Glutamatergic neuron (in vitro differentiated cells): ENCODE results near the gene PHTF2. TPM values are rescaled to one million over a fixed set of nuclear protein-coding genes. Genes with fewer than 3 reads are reported as not detected.

Experiments used
- DNase-seq: peaks from one replicate; pipeline ENCODE4 v3.0.0; 2022
- H3K27ac Mint-ChIP-seq: one replicate; pipeline ENCODE4 v1.8.0; 2020; ENCODE audit warnings: mild to moderate bottlenecking, mixed read lengths, inconsistent platforms; ENCODE audit not compliant: unreplicated experiment
- H3K27me3 Mint-ChIP-seq: one replicate; pipeline ENCODE4 v1.8.0; 2020; ENCODE audit warnings: mild to moderate bottlenecking, moderate library complexity, mixed read lengths, inconsistent platforms; ENCODE audit not compliant: unreplicated experiment
- H3K36me3 Mint-ChIP-seq: one replicate; pipeline ENCODE4 v1.8.0; 2020; ENCODE audit warnings: mild to moderate bottlenecking, mixed read lengths, inconsistent platforms; ENCODE audit not compliant: unreplicated experiment
- H3K4me1 Mint-ChIP-seq: one replicate; pipeline ENCODE4 v1.8.0; 2020; ENCODE audit warnings: mild to moderate bottlenecking, low read depth, mixed read lengths, inconsistent platforms; ENCODE audit not compliant: unreplicated experiment
- H3K4me3 Mint-ChIP-seq: one replicate; pipeline ENCODE4 v1.8.0; 2020; ENCODE audit warnings: mild to moderate bottlenecking, mixed read lengths, inconsistent platforms; ENCODE audit not compliant: unreplicated experiment
- H3K9me3 Mint-ChIP-seq: one replicate; pipeline ENCODE4 v1.8.0; 2020; ENCODE audit warnings: mild to moderate bottlenecking, moderate library complexity, mixed read lengths, inconsistent platforms; ENCODE audit not compliant: unreplicated experiment
- total RNA-seq: library from RNA; stranded (reverse); fragmentation: NEBNext Ultra II Directional; extraction: Animal tissue kit (Norgen Biotek cat#: 25700); gene quantifications from one replicate; pipeline ENCODE4 v1.2.1, GENCODE V29; 2021; ENCODE audit not compliant: unreplicated experiment
- TF ChIP-seq, protein P1 (sequence below): fragments of 200-600 bp; sonication (generic); IDR thresholded peaks from one replicate; pipeline ENCODE4 v1.5.0; 2021; ENCODE audit not compliant: partially characterized antibody, unreplicated experiment

The PHTF2 gene
- total RNA-seq, 1 donor from 2014 or later = 15.1 TPM

DNA sequence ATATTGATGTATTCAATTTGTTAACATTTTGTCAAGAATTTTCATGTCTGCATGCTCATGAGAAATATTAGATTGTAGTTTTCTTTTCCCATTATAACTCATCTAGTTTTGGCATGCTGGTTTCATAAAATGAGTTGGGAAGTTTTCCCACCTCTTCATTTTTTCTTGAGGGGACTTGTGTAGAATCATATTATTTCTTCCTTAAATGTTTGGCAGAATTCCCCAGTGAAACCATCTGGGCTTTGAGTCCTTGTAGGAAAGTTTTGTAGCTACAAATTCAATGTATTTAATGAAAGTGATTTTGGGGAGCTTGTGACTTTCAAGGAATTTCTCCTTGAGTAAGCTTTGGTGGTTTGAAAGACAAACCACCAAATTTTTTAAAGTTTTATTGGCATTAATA lies 173.2 kb downstream of the PHTF2 start:
- TF ChIP-seq, protein P1, sequence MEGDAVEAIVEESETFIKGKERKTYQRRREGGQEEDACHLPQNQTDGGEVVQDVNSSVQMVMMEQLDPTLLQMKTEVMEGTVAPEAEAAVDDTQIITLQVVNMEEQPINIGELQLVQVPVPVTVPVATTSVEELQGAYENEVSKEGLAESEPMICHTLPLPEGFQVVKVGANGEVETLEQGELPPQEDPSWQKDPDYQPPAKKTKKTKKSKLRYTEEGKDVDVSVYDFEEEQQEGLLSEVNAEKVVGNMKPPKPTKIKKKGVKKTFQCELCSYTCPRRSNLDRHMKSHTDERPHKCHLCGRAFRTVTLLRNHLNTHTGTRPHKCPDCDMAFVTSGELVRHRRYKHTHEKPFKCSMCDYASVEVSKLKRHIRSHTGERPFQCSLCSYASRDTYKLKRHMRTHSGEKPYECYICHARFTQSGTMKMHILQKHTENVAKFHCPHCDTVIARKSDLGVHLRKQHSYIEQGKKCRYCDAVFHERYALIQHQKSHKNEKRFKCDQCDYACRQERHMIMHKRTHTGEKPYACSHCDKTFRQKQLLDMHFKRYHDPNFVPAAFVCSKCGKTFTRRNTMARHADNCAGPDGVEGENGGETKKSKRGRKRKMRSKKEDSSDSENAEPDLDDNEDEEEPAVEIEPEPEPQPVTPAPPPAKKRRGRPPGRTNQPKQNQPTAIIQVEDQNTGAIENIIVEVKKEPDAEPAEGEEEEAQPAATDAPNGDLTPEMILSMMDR = no peak
- H3K27me3 Mint-ChIP-seq = no peaks in the 10 kb centered on the region
- H3K36me3 Mint-ChIP-seq = no peaks in the 10 kb centered on the region
- no peaks in the 10 kb centered on the region for H3K4me1 Mint-ChIP-seq
- H3K4me3 Mint-ChIP-seq = no peak overlapping the region
- DNase-seq = no peak
- no peak overlapping the region for H3K27ac Mint-ChIP-seq
- H3K9me3 Mint-ChIP-seq = no peaks in the 10 kb centered on the region

DNA sequence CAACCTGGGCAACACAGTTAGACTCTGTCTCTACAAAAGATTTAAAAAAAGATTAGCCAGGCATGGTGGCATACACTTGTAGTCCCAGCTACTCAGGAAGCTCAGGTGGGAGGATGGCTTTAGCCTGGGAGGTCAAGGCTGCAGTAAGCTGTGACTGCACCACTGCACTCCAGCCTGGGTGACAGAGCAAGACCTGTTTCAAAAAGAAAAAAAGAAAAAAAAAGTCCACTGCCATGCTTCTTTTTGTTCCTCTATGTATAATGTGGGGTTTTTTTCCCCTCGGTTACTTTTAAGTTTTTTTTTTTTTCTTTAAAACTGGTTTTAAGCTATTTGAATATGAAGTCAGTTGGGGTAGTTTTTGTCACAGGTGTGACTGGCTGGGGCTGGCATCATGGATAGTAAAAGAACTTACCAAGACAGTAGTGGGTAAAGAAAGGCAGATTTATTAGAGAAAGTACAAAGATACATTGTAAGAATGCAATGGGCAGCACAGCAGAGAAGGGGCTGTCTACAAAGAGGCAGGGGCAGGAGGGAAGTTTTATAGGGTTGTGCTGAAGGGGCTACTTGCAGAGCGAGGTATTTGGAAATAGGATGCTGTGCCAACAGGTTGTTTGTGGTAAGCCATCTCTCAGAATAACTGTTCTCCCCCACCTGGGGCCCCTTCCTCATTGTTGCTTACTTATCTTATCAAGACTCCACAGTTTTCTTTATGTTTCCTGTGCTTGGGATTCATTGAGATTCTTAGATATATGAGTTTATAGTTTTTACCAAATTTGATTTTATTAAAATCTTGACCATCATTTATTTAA lies 177.3 kb downstream of the PHTF2 start:
- no peak for DNase-seq
- Mint-ChIP-seq H3K9me3 (no peaks in the 10 kb centered on the region), H3K27ac (no peak overlapping the region), H3K36me3 (no peaks in the 10 kb centered on the region), H3K4me1 (no peaks in the 10 kb centered on the region), H3K27me3 (no peaks in the 10 kb centered on the region), H3K4me3 (no peak overlapping the region)
- TF ChIP-seq, protein P1 = no peak

DNA sequence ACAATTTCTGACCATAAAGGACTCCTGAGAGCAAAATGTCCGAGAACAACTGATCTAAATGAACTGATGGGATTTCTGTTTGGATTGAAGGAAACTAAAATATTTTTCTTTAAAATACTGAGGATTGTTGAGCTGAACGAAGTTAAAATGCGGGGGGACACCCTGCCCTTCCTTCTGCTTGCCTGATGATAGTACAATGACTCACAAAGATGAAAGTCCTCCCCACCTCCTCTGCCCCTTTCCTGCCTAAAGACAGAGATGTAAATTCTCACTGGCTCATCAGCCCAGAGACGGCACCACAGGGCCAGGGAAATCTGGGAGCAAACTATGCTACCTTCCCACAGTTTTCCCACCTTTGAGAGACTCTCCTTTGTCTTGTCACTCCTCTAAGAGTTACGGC lies 180.6 kb downstream of the PHTF2 start:
- Mint-ChIP-seq H3K27me3 (no peaks in the 10 kb centered on the region), H3K4me1 (no peaks in the 10 kb centered on the region), H3K27ac (no peak overlapping the region), H3K4me3 (no peak overlapping the region), H3K36me3 (no peaks in the 10 kb centered on the region), H3K9me3 (no peaks in the 10 kb centered on the region)
- no peak for DNase-seq
- TF ChIP-seq, protein P1 = no peak

DNA sequence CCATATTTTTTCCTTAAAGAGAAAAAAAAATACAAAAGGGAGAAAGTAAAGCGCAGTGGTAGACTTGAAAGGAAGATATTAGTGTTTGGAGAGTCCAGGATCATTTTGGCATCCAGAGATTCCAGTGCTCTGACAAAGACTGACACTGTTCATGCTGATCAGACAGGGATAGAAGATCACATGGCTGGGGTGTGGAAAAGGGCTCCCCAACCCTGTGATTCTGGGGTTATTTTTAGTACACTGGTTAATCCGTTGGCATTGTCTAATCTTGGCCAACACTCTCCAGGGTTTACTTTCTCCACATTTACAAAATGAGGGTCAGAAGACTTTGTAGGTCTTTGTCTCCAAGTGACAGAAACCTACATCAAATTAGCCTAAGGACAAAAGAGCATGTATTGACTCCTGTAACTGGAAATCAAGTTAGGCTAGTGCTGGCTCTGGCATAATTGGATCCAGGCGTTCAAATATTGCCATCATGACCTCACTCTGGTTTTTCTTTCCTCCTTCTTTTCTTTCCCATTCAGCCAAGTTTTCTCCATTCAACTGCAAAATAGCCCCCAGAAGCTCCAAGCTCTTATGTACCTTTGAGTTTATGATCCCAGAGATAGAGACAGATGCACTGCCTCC lies 181.6 kb downstream of the PHTF2 start:
- DNase-seq = no peak
- H3K4me3 Mint-ChIP-seq = no peak overlapping the region
- no peaks in the 10 kb centered on the region for H3K27me3 Mint-ChIP-seq
- H3K27ac Mint-ChIP-seq = no peak overlapping the region
- H3K4me1 Mint-ChIP-seq = no peaks in the 10 kb centered on the region
- no peaks in the 10 kb centered on the region for H3K36me3 Mint-ChIP-seq
- TF ChIP-seq, protein P1 = no peak
- no peaks in the 10 kb centered on the region for H3K9me3 Mint-ChIP-seq

DNA sequence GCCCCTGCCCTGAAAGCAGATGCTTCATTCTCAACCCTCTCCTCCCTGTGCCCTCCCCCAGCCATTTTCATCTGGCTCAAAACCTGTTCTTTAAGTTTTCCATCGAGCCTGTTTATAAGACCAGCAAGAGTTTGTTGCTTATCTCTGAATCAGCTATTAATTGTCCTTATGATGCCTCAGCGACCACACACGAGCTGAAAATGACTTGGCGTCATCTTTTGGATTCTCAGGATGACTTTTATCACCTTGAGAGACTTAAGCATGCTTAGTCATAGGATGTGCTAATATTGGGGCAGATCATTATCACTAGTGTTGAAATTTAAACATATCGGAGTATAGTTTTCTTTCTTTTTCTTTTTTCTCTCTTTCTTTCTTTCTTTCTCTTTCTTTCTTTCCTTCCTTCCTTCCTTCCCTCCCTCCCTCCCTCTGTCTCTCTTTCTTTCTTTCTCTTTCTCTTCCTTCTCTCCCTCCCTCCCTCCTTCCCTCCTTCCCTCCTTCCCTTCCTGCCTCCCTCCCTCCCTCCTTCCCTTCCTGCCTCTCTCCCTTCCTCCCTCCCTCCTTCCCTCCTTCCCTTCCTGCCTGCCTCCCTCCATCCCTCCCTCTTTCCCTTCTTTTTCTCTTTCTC lies 184.5 kb downstream of the PHTF2 start:
- no peak for DNase-seq
- H3K9me3 Mint-ChIP-seq = no peaks in the 10 kb centered on the region
- no peak overlapping the region for H3K27ac Mint-ChIP-seq
- peaks cover 5% of the 10 kb centered on the region for H3K4me1 Mint-ChIP-seq
- no peaks in the 10 kb centered on the region for H3K27me3 Mint-ChIP-seq
- no peaks in the 10 kb centered on the region for H3K36me3 Mint-ChIP-seq
- TF ChIP-seq, protein P1 = no peak
- no peak overlapping the region for H3K4me3 Mint-ChIP-seq
